K562 (cell line): ENCODE results near the gene AUNIP. TPM values are rescaled to one million over a fixed set of nuclear protein-coding genes. Genes with fewer than 3 reads are reported as not detected.

ENCODE experiments used
- EP400 ChIP-seq: fragments of 450-650 bp; IDR thresholded peaks from 2 replicates; pipeline ENCODE4 v1.6.1; 2017; ENCODE audit warnings: antibody characterized with exemption, mild to moderate bottlenecking, moderate library complexity
- FOXA1 ChIP-seq: fragments of 450-650 bp; IDR thresholded peaks from 2 replicates; pipeline ENCODE4 v1.6.1; 2016; ENCODE audit warnings: mild to moderate bottlenecking, borderline replicate concordance
- GABPB1 ChIP-seq: sonication (generic); formaldehyde crosslinking; IDR thresholded peaks from 2 replicates; pipeline ENCODE4 v1.8.0; 2022; ENCODE audit warnings: mild to moderate bottlenecking, missing genetic modification reagents
- HDAC8 ChIP-seq: fragments of 450-650 bp; IDR thresholded peaks from 2 replicates; pipeline ENCODE4 v1.6.1; 2016; ENCODE audit warnings: mild to moderate bottlenecking, missing genetic modification characterization, moderate library complexity, missing compliant biosample characterization
- NR4A1 ChIP-seq, 2 experiments: fragments of 250-450 bp in 1 of 2; fragments of 450-650 bp in 1 of 2; sonication (Bioruptor Pico) in 1 of 2; IDR thresholded peaks; 2 replicates each; pipeline versions ENCODE4 v1.4.0 to v1.6.1; 2016 to 2020; ENCODE audit warnings: mild to moderate bottlenecking in 2 of 2, missing compliant biosample characterization in 1 of 2, missing genetic modification characterization in 1 of 2, moderate library complexity in 1 of 2
- PCBP1 ChIP-seq: fragments of 200-400 bp; formaldehyde crosslinking; IDR thresholded peaks from 2 replicates; pipeline ENCODE4 v1.6.1; 2018; ENCODE audit warnings: mild to moderate bottlenecking, low read depth, low read length; ENCODE audit not compliant: poor library complexity, severe bottlenecking
- PHF20 ChIP-seq: fragments of 450-650 bp; IDR thresholded peaks from 2 replicates; pipeline ENCODE4 v1.6.1; 2018; ENCODE audit not compliant: partially characterized antibody
- RBM22 ChIP-seq: fragments of 200-400 bp; formaldehyde crosslinking; IDR thresholded peaks from 2 replicates; pipeline ENCODE4 v1.6.1; 2018; ENCODE audit warnings: low read length, low read depth; ENCODE audit not compliant: poor library complexity, severe bottlenecking
- SMAD3 ChIP-seq: fragments of 450-650 bp; formaldehyde crosslinking; conservative IDR thresholded peaks from 2 replicates; pipeline ENCODE4 v1.4.0; 2020; ENCODE audit warnings: mild to moderate bottlenecking
- SMC3 ChIP-seq: conservative IDR thresholded peaks from 2 replicates; pipeline ENCODE4 v1.6.1; 2011; ENCODE audit warnings: low read depth, low read length, improper control_type of control experiment; ENCODE audit not compliant: insufficient read depth
- SRSF1 ChIP-seq: fragments of 200-400 bp; formaldehyde crosslinking; IDR thresholded peaks from 2 replicates; pipeline ENCODE4 v1.6.1; 2017; ENCODE audit warnings: mild to moderate bottlenecking, low read depth, low read length, moderate library complexity
- SUPT5H ChIP-seq: fragments of 450-650 bp; IDR thresholded peaks from 2 replicates; pipeline ENCODE4 v1.6.1; 2016
- ZBTB43 ChIP-seq: sonication (generic); formaldehyde crosslinking; IDR thresholded peaks from 2 replicates; pipeline ENCODE4 v1.8.0; 2023; ENCODE audit warnings: mild to moderate bottlenecking, missing genetic modification reagents
- ZBTB7A ChIP-seq: IDR thresholded peaks from 2 replicates; pipeline ENCODE4 v1.6.1; 2011; ENCODE audit warnings: low read depth, mild to moderate bottlenecking, low read length, moderate library complexity, borderline replicate concordance; ENCODE audit not compliant: control insufficient read depth
- ZNF133 ChIP-seq: fragments of 250-450 bp; sonication (Bioruptor Pico); IDR thresholded peaks from 2 replicates; pipeline ENCODE4 v1.4.0; 2020; ENCODE audit warnings: mild to moderate bottlenecking
- ZNF316 ChIP-seq: fragments of 450-650 bp; IDR thresholded peaks from 2 replicates; pipeline ENCODE4 v1.6.1; 2016
- ZNF398 ChIP-seq: fragments of 250-450 bp; sonication (Bioruptor Pico); IDR thresholded peaks from 2 replicates; pipeline ENCODE4 v1.8.0; 2021; ENCODE audit warnings: moderate library complexity, mild to moderate bottlenecking, inconsistent platforms
- polyA plus RNA-seq, 8 experiments: library from polyadenylated mRNA; depleted of rRNA in 4 of 8; stranded (reverse) in 5 of 8; unstranded in 3 of 8; fragments of >200 nt; fragmentation: Nextera tagmentation in 2 of 8; fragmentation: Illumina TruSeq in 1 of 8; extraction: Ambion mirVana in 2 of 8; extraction: Trizol in 1 of 8; gene quantifications; 2 replicates each; pipeline versions ENCODE4 v1.2.1 to v1.2.3, GENCODE V29; 2011 to 2014; ENCODE audit warnings: inconsistent platforms in 1 of 8, missing spikeins in 1 of 8
- total RNA-seq, 7 experiments: library from RNA; depleted of rRNA in 6 of 7; stranded (reverse); fragments of >200 nt in 6 of 7; fragmentation: Illumina TruSeq in 2 of 7; extraction: Trizol in 2 of 7; gene quantifications; 2 replicates each; pipeline versions ENCODE4 v1.2.1 to v1.2.3, GENCODE V29; 2011 to 2021; ENCODE audit warnings: low replicate concordance in 1 of 7
- TF ChIP-seq, protein P1 (sequence below), 2 experiments: fragments of 450-650 bp; IDR thresholded peaks; 2 replicates each; pipeline ENCODE4 v1.6.1; 2016
- TF ChIP-seq, protein P2 (sequence below): sonication (generic); formaldehyde crosslinking; IDR thresholded peaks from 2 replicates; pipeline ENCODE4 v1.8.0; 2022; ENCODE audit warnings: missing genetic modification reagents, mild to moderate bottlenecking, moderate library complexity, borderline replicate concordance
- TF ChIP-seq, protein P3 (sequence below), 2 experiments: fragments of 450-650 bp in 1 of 2; sonication (generic) in 1 of 2; formaldehyde crosslinking in 1 of 2; IDR thresholded peaks in 1 of 2; conservative IDR thresholded peaks in 1 of 2; 2 replicates each; pipeline versions ENCODE4 v1.6.1 to v1.8.1; 2016 to 2023; ENCODE audit warnings: mild to moderate bottlenecking in 2 of 2, moderate library complexity in 2 of 2, inconsistent platforms in 1 of 2, missing genetic modification reagents in 1 of 2

AUNIP gene
- total and polyA plus RNA-seq, 9 of the 15 experiments (the other 6 are each of a cell fraction or from before 2014, with no cell fraction given): 12.1 to 53.8 (median 47.1) TPM

- TF ChIP-seq ZNF316 (no peak), HDAC8 (tag) (no peak), ZNF133 (CRISPR knock-in tag) (no peak), SRSF1 (no peak), ZNF398 (CRISPR knock-in tag) (no peak), ZBTB7A (peak; percentile 72; the same call in 1 of the 2 replicates), SMAD3 (CRISPR knock-in tag) (no peak), SMC3 (peak; percentile 97), FOXA1 (no peak), PHF20 (no peak), RBM22 (peak; percentile 50), ZBTB43 (CRISPR knock-in tag) (no peak), EP400 (no peak), PCBP1 (no peak), GABPB1 (CRISPR knock-in tag) (peak; percentile 77), SUPT5H (peak; percentile 17; the same call in 1 of the 2 replicates), NR4A1 (CRISPR knock-in tag; IDR thresholded peaks at IDR 0.05) (no peak), NR4A1 (tag; IDR thresholded peaks at IDR 0.05) (no peak)
- TF ChIP-seq, protein P1, sequence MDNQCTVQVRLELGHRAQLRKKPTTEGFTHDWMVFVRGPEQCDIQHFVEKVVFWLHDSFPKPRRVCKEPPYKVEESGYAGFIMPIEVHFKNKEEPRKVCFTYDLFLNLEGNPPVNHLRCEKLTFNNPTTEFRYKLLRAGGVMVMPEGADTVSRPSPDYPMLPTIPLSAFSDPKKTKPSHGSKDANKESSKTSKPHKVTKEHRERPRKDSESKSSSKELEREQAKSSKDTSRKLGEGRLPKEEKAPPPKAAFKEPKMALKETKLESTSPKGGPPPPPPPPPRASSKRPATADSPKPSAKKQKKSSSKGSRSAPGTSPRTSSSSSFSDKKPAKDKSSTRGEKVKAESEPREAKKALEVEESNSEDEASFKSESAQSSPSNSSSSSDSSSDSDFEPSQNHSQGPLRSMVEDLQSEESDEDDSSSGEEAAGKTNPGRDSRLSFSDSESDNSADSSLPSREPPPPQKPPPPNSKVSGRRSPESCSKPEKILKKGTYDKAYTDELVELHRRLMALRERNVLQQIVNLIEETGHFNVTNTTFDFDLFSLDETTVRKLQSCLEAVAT (IDR thresholded peaks at IDR 0.05): no peak
- TF ChIP-seq, protein P2, sequence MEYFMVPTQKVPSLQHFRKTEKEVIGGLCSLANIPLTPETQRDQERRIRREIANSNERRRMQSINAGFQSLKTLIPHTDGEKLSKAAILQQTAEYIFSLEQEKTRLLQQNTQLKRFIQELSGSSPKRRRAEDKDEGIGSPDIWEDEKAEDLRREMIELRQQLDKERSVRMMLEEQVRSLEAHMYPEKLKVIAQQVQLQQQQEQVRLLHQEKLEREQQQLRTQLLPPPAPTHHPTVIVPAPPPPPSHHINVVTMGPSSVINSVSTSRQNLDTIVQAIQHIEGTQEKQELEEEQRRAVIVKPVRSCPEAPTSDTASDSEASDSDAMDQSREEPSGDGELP (CRISPR knock-in tag): peak; percentile 85
- TF ChIP-seq, protein P3, sequence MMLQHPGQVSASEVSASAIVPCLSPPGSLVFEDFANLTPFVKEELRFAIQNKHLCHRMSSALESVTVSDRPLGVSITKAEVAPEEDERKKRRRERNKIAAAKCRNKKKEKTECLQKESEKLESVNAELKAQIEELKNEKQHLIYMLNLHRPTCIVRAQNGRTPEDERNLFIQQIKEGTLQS (IDR thresholded peaks at IDR 0.05): no peak
- TF ChIP-seq, protein P3 (CRISPR knock-in tag; conservative IDR thresholded peaks at IDR 0.05): no peak
Measured at GRCh38 chr1:25810341-25811299, 48.6 kb downstream of the AUNIP start (continued).
